ENCODE data around the gene DNAH12.
A peak's percentile ranks its signal among the peaks of the same experiment; 100 is the strongest.
"Not testable (repeated sequence)": the region's sequence is repeated elsewhere in the genome, so short reads cannot be mapped to it uniquely, and the experiment has no call there.

DNAH12 gene

GRCh38 chr3:57423335-57423734 is 120.8 kb downstream of the DNAH12 start:
- FAIRE-seq, result no peak
- no peak for DNase-seq (ENCODE audit: insufficient read length, low spot score)

- FAIRE-seq, result no peak
- no peak for DNase-seq (ENCODE audit: insufficient read length, low spot score)
Observed at GRCh38 chr3:57421336-57421735, 122.8 kb downstream of the DNAH12 start.

- DNase-seq (ENCODE audit: insufficient read length, low spot score), result no peak
- no peak for FAIRE-seq
Observed at GRCh38 chr3:57420001-57420400, 124.1 kb downstream of the DNAH12 start.

- FAIRE-seq (no peak), DNase-seq (ENCODE audit: insufficient read length, low spot score) (no peak)
Observed at GRCh38 chr3:57411715-57412114, 132.4 kb downstream of the DNAH12 start.

- no peak for FAIRE-seq
Observed at GRCh38 chr3:57409471-57409870, 134.7 kb downstream of the DNAH12 start.

GRCh38 chr3:57402675-57403074 is 141.5 kb downstream of the DNAH12 start:
- peak; percentile 66 for FAIRE-seq
- no peak for DNase-seq (ENCODE audit: insufficient read length, low spot score)

More at GRCh38 chr3:57409471-57409870, 134.7 kb downstream of the DNAH12 start:
- no peak for DNase-seq (ENCODE audit: insufficient read length, low spot score)

- FAIRE-seq (no peak), DNase-seq (ENCODE audit: insufficient read length, low spot score) (peak; percentile 65)
Observed at GRCh38 chr3:57397175-57398026, 146.7 kb downstream of the DNAH12 start.

- no peak for FAIRE-seq
- DNase-seq (ENCODE audit: insufficient read length, low spot score), result no peak
Observed at GRCh38 chr3:57393977-57394376, 150.2 kb downstream of the DNAH12 start.

GRCh38 chr3:57391767-57392166 is 152.4 kb downstream of the DNAH12 start:
- FAIRE-seq, result no peak

GRCh38 chr3:57389271-57389670 is 154.9 kb downstream of the DNAH12 start:
- DNase-seq (ENCODE audit: insufficient read length, low spot score), result no peak
- no peak for FAIRE-seq

More at GRCh38 chr3:57391767-57392166, 152.4 kb downstream of the DNAH12 start:
- no peak for DNase-seq (ENCODE audit: insufficient read length, low spot score)

GRCh38 chr3:57386307-57386706 is 157.8 kb downstream of the DNAH12 start:
- FAIRE-seq, result no peak

GRCh38 chr3:57385498-57385897 is 158.6 kb downstream of the DNAH12 start:
- no peak for DNase-seq (ENCODE audit: insufficient read length, low spot score)
- no peak for FAIRE-seq

More at GRCh38 chr3:57386307-57386706, 157.8 kb downstream of the DNAH12 start:
- DNase-seq (ENCODE audit: insufficient read length, low spot score), result no peak

GRCh38 chr3:57383838-57384237 is 160.3 kb downstream of the DNAH12 start:
- FAIRE-seq (no peak), DNase-seq (ENCODE audit: insufficient read length, low spot score) (no peak)

- FAIRE-seq, result no peak
Observed at GRCh38 chr3:57383406-57383805, 160.7 kb downstream of the DNAH12 start.

GRCh38 chr3:57382933-57383332 is 161.2 kb downstream of the DNAH12 start:
- no peak for DNase-seq (ENCODE audit: insufficient read length, low spot score)
- no peak for FAIRE-seq

More at GRCh38 chr3:57383406-57383805, 160.7 kb downstream of the DNAH12 start:
- DNase-seq (ENCODE audit: insufficient read length, low spot score), result no peak

GRCh38 chr3:57370341-57370740 is 173.8 kb downstream of the DNAH12 start:
- DNase-seq (ENCODE audit: insufficient read length, low spot score) (no peak), FAIRE-seq (no peak)

- DNase-seq (ENCODE audit: insufficient read length, low spot score); FAIRE-seq: not testable (repeated sequence)
Observed at GRCh38 chr3:57365089-57365488, 179.1 kb downstream of the DNAH12 start.

- not testable (repeated sequence) for FAIRE-seq
Observed at GRCh38 chr3:57356275-57356674, 187.9 kb downstream of the DNAH12 start.

GRCh38 chr3:57354768-57355167 is 189.4 kb downstream of the DNAH12 start:
- no peak for FAIRE-seq
- DNase-seq (ENCODE audit: insufficient read length, low spot score), result no peak

More at GRCh38 chr3:57356275-57356674, 187.9 kb downstream of the DNAH12 start:
- not testable (repeated sequence) for DNase-seq (ENCODE audit: insufficient read length, low spot score)

GRCh38 chr3:57350271-57350670 is 193.9 kb downstream of the DNAH12 start:
- no peak for DNase-seq (ENCODE audit: insufficient read length, low spot score)
- no peak for FAIRE-seq

GRCh38 chr3:57339071-57339642 is 205.0 kb downstream of the DNAH12 start:
- FAIRE-seq; DNase-seq (ENCODE audit: insufficient read length, low spot score): not testable (repeated sequence)
